ENCODE data around the gene PRKCH. TPM values are rescaled to one million over a fixed set of nuclear protein-coding genes. Genes with fewer than 3 reads are reported as not detected.

Gene PRKCH
- total RNA-seq, 1 donor from 2014 or later: 11.3 TPM

DNA sequence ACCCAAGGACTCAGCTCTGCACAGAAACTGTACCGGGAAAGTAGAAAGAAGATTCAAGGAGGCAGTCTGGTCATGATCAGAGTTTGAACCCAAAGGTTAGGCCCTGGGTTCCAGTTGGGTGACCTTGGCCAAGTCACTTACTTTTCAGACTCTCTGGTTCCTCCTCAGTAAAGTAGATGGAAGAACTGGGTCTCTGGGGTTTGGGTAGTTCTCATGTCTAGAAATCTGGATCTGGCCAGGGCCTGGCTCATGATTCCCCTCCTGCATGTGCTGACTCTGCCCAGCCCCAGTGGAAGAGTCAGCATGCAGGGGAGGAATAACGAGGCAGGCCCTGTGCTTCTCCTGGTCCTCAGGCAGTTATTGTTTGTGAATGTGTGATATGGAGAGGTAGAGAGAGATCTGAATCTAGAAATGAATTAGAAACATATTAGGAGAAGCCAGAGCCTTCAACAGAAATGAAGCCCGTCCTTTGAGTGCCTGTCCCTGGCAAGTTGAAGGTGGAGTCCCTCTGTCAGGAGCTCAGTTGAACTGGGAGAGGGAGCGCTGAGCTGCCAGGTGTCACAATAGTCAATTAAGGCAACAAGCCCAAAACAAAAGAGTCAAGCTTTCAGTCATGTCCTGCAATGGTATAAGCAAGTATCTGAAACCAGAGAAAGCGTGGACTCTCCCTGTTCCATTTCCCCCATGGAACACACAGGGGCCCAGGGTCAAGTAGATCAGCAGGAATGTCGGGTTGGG lies 242.7 kb downstream of the PRKCH start:
- DNase-seq (ENCODE audit: low spot score): no peak

DNA sequence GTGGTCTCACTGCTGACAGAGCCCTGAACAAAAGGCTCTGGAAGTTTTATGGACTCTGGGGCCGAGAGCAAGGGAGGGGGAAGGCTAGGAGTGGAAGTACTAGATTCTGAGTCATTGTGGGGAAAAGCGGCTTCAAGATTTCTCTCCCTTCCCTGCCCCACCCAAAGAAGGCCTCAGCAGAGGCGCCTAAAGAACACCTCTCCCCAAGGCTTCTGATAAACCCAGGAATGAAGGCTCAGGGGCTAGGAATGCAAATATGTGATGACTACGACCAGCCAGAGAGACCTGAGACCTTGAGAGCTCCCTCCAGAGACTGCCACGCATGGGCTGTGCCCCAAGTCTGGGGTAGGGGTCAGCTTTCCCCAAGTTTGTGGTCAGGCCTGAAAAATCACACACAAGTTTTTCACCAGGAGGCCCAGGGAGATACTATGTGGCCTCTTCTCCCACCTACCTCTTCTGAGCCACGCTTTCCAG lies 243.3 kb downstream of the PRKCH start:
- peak; percentile 88 for DNase-seq (ENCODE audit: low spot score)

DNA sequence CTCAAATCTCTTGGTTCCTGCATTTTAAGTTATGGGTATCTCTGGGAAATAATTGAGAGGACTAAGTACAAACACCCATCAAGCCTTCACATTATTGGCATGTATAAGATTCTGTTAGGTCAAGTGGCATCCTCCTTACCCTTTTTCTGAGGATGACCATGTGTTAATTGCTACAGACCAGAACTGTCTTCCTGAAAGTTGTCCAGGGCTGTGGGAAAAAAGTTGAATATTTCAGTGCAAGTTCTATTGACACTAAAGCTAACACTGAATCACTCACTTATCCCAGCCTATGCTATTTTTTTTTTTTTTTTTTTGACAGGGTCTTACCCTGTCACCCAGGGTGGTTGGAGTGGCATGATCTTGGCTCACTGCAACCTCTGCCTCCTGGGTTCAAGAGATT lies 243.8 kb downstream of the PRKCH start:
- no peak for DNase-seq (ENCODE audit: low spot score)

DNA sequence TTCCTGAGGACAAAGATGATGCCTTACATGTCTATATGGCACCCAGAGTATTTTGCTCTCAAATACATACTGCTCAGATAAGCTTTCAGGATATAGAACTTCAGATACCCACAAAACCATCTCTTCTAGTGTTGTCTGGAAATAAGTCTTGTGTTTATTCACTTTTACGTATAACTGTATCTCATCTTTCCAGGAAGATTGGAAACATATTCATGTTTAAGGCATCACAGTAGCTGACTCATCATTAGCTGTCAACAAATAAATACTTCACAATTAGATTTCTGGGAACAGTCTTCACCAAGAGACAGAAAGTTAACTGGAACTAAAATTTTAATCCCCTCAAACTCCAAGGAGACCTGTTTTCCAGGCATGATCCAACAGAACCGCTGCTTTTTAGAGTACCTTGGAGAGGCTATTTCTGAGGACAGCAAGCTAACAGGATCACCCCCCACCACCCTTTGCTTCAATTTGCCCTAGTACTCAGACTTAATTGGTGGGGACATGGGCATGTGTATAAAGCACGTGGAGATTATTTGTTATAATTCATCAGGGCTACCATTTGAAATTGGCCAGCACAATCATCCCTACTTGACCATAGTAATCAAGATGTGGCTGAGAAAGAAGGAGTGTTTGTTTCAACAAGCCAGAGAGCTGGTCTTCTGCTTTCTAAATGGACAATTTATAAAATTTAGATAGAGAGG lies 244.6 kb downstream of the PRKCH start:
- no peak for DNase-seq (ENCODE audit: low spot score)

DNA sequence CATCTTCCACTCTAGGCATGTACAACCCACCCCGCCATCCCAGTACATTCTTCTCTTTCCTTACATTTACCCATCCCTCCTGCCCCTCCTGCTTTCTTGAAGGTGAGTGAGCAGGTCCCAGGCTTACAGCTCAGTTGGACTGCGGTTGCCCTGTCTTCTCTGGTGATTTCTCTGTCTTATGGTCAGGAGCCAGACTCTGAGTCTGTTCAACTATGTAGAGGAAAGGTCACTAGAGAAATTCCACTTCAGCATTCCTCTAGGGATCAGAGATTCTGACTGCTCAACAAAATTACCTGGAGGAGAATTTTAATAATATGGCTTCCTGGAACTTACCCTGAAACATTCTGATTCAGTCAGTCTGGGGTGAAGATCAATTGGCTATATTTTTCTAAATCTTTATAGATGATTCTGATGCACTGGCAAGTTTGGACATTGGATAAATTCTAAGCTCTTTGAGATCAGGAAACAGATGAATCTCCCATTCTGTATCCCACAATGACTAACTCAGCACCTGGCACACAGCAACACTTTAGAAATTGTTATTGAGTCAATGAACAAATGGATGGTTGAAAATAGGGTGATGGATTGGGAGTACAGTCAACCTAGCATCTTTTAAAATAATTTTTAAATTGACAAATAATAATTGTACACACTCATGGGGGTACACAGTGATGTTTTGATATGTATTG lies 245.3 kb downstream of the PRKCH start:
- no peak for DNase-seq (ENCODE audit: low spot score)

DNA sequence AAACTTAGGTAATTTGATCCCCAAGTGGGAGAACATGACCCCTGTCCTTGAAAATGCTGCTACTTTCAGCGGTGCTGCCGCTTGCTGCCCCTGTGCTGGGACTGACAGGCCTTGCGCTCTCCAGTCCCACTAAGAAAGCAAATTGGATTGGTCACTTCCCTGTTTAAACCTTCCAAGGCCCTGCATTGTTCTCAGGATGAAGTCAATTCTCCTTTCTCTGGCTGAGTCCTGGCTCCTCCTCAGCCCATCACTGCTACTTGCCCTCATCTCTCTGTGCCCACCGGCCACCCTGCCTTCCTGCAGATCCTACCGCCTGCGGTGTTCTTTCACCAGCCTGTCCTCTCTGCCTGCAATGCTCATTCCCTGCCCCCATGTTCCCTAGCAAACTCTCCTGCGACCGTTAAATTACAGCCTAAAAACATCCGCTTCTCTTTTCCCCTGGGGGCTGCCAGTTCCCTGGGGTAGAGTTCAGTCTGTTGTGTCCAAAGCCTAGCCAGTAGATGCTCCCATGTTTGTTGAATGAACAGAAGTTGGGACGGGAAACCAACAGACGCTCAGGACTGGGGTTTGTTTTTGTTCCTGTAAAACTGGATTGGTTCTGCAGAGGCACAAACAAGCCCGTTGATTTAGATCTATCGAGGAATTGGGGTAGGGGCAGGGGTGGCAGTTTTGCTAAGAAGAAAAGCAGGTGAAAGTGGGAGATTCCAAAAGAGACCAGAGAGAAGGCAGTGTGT lies 246.6 kb downstream of the PRKCH start:
- DNase-seq (ENCODE audit: low spot score): no peak

DNA sequence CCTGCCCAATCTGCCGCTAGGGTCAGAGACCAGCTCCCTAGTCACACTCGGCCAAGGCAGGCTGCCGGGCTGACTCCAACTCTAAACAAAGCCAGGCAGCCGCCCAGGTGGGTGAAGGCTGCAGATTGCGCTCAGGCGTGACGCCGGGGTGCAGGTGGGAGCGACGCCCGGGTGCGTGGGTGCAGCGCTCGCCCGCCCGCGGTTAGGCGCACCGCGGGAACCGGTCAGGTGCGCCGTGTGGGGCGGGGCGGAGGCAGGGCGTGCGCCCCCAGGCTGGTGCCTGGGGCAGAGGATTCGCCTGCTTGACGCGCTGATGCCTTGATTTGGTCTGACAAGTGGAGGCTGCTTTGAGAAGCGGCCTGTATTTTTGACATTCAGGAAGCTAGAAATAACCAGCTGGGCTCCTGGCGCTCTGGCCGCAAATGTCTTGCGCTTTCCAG lies 247.2 kb downstream of the PRKCH start:
- DNase-seq (ENCODE audit: low spot score): no peak

DNA sequence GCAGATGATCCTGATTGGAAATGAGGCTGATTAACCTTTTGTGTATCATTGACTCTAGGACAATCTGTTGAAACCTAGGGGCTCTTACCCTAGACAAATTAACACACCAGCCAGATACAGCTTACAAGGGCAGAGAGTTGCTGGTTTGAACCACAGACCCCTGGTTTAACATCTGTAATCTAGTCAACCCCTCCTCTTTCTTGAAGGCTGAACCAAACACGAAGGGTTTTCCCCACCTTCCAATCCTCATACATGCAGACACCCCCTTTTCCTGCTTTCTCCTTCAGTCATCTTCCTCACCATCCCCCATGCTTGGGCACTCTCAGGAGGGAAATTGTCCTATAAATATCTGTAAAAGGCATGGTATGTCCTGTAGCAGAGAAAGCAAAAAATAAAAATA lies 247.9 kb downstream of the PRKCH start:
- DNase-seq (ENCODE audit: low spot score): no peak

DNA sequence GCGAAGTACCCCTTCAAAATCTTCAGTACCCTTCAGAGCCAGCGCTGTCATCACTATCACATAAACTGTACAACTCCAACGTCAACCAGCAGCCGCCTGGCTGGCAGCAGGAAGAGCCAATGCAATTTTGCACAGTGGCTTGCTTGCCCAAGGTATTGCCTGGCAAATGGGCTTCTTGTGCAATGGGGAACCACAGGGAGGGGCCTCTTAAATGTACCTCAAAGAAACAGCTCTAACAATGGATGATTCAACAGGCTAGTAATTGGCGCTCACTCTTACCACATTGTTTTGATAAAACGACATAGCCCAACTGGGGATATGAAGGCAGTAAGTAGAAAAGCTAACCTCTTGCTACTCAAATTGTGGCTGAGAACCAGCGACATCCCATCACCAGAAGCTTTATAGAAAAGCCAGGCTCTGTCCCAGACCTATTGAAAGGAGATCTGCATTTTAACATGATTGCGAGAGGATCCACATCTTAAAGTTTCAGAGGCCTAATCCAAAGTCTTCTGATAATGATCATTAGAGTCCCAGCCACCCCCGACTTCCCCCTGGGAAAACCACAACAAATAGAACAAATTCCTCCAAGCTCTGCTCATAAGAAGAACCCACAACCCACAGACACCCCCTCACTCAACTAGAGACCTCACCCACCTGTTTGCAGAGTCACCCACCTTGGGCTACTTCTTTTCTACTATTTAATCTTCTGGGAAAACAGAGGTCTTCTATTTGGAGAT lies 248.6 kb downstream of the PRKCH start:
- no peak for DNase-seq (ENCODE audit: low spot score)

DNA sequence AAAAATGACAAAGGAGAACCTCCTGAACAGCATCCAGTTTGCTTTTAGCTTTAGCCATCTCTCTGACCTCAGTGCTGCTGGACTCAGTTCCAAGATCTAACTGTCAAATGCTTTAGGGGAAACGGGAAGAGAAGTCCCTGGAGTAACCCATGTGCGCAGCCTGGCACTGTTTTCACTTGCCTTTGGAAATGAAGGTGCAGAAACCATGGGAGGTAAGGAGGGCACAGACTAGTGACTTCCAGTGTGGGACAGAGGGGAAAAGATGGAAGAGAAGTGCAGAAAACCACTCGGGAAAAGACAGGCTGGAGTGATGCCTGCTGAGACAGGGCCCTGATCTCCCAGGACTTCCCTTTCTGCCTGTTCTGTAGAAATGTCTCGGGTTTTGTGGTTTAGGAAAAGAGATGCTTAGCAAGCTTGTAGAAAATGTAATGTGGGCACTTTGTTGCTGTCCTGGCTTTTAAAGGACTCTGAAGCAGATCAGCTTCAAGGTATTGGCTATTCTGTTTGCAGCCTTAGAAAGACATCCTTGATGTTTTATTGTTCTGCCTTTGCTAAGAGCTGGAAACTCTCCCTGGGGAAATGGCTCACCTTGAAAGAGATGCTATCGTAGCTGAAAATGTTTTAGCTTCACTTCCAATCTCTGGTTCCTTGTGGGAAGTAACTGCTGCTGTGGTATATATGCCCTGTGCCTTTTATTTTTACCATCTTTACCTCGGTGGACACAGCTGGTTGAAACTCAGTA lies 249.3 kb downstream of the PRKCH start:
- no peak for DNase-seq (ENCODE audit: low spot score)

DNA sequence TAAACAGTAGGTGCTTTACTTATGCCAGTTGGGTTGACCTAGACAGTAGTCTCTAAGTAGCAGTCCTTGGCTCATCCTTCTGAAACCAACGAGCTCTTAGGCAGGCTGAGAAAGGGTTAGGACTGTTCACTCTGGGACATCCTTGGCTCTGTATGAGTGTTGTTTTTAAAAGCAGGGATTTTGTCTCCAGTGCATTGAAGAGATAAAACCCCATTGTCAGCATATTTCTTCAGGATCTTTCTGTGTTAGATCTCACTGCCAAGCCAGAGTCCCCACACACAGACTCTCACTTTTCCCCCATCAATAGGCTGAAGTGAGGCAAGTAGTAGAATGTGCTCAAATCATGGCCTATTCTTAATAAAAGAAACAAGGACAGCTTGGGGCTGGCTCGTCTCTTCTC lies 250.5 kb downstream of the PRKCH start:
- no peak for DNase-seq (ENCODE audit: low spot score)

DNA sequence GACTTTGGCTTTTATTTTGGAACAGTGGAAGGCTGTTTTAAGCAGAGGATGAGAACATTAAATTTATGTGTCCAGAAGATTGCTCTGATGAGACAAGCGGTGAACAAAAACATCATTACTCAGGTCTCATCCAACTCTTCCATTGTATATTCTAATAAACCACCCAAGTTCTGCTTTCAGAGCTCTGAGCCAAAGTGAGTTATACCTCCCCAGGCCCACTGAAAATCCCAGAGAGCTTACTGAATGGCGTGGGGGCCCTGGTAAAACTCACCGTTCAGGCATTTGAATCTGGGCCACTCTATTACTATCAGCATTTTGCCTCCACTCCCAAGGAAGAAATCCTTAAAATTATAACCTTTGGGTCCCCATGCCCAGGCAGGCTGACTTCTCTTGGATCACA lies 251.9 kb downstream of the PRKCH start:
- no peak for DNase-seq (ENCODE audit: low spot score)

DNA sequence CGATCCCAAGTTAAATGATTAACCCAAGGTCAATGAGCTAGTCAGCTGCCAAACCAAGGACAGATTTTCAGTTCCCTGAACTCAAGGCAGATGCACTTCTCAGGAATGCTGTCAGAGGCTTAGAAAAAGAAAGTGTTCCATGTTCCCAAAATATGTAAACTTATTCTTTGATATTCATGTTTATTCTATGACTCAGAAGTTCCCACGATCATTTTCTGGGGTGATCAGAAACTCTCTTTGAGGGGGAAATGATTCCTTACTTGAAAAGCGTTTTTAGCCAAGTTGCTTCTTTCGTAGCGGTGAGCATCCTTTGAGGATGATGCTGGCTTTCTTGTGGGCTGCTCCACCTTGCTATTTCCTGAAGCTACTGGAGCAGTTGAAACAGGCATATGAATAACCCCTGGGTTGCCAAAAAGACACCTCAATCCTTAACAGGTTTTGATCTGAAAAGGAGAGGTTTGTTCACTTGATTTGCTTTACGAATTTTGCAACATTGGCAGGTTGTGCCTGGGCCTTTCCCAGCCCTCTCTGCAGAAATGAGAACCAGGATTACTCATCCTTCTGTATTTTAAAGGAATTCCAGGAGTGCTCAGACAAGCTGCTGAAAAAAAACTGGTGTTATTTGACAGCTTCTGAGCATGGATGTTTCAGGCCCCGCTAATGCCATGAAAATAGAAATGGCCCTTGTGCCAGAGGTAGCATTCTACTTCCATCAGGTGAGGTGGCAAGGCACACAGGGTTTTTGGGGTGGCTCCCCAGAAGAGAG lies 252.6 kb downstream of the PRKCH start:
- no peak for DNase-seq (ENCODE audit: low spot score)

DNA sequence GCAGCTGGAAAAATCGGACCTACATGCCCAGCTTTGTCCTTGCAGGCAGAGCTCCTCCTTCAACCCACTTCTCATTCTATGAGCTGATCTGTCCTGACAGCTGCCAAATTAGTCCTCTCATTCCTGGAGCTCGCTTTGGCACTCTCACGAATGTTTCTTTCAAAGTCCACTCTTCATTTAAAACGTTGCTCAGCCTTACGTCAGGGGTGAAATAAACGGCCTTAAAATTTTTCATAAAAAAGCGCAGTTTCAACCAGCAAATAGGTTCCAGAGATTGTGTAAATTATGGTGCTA lies 253.1 kb downstream of the PRKCH start:
- no peak for DNase-seq (ENCODE audit: low spot score)

DNA sequence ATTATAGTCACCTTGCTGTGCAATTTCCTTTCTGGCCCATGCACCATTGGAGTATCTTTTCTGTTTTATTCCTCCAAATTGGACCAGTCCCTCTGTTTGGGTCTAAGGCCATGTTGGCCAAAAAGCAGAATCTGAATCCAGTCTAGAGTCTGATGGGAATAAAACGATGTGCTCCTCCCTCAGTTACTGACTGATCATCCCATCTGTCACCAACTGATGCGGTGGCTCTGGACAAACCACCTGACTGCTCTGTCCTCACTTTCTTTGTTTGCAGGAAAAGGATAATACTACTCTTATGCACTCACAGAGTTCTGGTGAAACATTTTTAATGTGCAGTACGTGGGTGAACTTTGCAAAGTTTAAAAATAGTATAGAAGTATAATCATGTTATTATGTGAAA lies 253.7 kb downstream of the PRKCH start:
- no peak for DNase-seq (ENCODE audit: low spot score)

DNA sequence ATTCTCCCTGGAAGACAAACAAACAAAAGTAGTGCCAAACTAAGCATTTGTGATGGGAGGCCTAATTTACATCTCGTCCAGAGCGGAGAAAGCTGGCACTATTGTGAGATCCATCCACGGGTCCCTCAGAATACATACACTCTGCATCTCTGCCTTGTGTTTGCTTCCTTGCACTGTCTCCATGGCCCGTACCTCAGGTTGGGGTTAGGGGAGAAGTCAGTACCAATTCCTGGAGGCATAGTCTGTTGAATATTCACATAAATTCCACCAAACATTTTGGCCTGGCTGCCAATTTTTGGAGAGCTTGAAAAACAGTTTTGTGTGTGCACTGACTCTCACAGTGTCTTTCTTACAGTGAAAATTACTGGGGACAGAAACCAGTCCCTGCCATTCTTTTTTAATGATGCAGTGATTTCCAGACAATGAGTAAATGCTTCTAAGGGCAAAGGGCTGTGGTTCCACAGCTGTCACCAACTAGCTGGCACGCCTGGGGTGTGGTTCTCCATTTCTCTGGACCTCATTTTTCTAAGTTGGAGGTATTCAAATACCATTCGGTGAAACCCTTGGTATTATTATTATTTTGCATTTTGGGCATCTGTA lies 254.3 kb downstream of the PRKCH start:
- DNase-seq (ENCODE audit: low spot score): no peak

DNA sequence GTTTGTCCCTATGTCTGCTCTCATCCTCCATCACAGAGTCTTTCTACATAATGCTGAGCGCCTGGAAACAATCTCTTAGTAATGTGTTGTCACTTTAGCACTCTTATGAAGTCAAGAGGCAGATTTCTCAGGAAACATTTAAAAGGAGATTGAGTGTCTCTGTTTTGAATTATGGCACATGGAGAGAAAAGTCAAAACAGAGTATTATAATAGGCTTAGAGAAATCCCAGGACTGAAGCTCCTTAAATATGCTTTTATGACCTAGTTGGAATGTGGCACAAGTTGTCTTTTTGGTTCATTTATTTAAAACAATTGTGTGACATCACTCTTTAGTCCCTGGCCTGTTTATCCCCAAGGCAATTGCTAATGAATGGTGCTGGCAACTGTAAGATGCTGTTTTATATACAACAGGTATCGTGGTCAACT lies 256.1 kb downstream of the PRKCH start:
- DNase-seq (ENCODE audit: low spot score): peak; percentile 79

DNA sequence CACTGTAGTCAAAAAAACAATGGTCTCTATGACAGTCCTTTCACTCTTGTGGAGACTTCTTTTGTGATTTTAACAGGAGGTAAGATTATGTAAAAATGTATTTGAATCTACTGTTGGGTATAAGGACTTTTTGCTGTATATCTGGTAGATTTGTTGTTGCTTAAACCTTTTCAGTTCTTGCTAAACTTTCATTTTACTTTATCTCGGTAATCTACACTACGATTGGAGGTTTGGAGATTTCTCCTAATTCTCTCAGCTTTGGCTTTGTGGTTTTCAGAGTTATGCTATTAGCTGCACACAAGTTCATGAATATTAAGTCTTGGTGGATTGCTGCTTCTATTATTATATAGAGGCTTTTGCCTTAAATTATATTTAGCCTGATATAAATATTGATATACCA lies 257.4 kb downstream of the PRKCH start:
- DNase-seq (ENCODE audit: low spot score): peak; percentile 79

DNA sequence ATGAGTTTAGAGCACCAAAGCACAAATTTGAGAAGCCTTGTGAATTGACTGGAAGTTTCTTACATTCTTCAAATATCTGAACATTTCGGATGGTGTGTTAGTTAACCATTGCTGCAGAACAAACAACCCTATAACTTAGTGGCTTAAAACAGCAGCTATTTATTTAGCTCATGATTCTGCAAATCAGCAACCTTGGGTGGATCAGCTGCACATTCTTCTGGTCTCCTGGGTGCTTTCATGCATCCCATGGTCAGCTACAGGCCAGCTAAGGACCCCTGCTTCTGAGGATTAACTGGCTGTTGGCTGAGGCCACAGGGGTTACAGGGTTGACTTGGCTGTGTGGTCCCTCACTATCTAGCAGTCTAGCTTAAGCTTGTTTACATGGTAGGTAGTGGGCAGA lies 260.0 kb downstream of the PRKCH start:
- no peak for DNase-seq (ENCODE audit: low spot score)

All from umbilical cord (tissue), 2 donors.